GM12891 (cell line): Measurements from ENCODE around the gene CHMP4A.
"Not testable (repeated sequence)": the region's sequence is repeated elsewhere in the genome, so short reads cannot be mapped to it uniquely, and the experiment has no call there.

Experiments used
- POLR2A ChIP-seq: IDR thresholded peaks from 2 replicates; pipeline ENCODE4 v1.6.1; 2011; ENCODE audit warnings: low read depth, low read length, control low read depth
- POLR2AphosphoS5 ChIP-seq: IDR thresholded peaks from 2 replicates; pipeline ENCODE4 v1.6.1; 2011; ENCODE audit warnings: low read depth, low read length, control low read depth
- SPI1 ChIP-seq: IDR thresholded peaks from 2 replicates; pipeline ENCODE4 v1.6.1; 2011; ENCODE audit warnings: low read depth, low read length, control low read depth
- TAF1 ChIP-seq: IDR thresholded peaks from 2 replicates; pipeline ENCODE4 v1.6.1; 2011; ENCODE audit warnings: low read depth, low read length, control low read depth

DNA sequence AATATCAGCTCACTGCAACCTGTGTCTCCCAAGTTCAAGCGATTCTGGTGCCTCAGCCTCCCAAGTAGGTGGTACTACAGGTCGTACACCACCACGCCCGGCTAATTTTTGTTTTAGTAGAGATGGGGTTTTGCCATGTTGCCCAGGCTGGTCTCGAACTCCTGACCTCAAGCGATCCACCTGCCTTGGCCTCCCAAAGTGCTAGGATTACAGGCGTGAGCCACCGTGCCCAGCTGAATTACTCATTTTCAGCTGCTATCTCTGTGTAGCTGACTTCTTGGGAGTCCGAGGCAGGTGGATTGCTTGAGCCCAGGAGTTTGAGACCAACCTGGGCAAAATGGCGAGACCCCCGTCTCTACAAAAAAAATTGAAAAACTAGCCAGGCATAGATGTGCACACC, 32.1 kb upstream of the CHMP4A start:
- TF ChIP-seq POLR2AphosphoS5, SPI1, POLR2A, TAF1: not testable (repeated sequence)
